GM18517 (cell line): ENCODE data around the gene TAMM41.
"Not testable (repeated sequence)": the region's sequence is repeated elsewhere in the genome, so short reads cannot be mapped to it uniquely, and the experiment has no call there.

Source experiments
- ATAC-seq: cut with Tn5 transposase; IDR thresholded peaks from one replicate; pipeline ENCODE4 v1.9.1; 2021; ENCODE audit warnings: mild to moderate bottlenecking, moderate library complexity; ENCODE audit not compliant: unreplicated experiment

Gene TAMM41, protein sequence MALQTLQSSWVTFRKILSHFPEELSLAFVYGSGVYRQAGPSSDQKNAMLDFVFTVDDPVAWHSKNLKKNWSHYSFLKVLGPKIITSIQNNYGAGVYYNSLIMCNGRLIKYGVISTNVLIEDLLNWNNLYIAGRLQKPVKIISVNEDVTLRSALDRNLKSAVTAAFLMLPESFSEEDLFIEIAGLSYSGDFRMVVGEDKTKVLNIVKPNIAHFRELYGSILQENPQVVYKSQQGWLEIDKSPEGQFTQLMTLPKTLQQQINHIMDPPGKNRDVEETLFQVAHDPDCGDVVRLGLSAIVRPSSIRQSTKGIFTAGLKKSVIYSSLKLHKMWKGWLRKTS

DNA sequence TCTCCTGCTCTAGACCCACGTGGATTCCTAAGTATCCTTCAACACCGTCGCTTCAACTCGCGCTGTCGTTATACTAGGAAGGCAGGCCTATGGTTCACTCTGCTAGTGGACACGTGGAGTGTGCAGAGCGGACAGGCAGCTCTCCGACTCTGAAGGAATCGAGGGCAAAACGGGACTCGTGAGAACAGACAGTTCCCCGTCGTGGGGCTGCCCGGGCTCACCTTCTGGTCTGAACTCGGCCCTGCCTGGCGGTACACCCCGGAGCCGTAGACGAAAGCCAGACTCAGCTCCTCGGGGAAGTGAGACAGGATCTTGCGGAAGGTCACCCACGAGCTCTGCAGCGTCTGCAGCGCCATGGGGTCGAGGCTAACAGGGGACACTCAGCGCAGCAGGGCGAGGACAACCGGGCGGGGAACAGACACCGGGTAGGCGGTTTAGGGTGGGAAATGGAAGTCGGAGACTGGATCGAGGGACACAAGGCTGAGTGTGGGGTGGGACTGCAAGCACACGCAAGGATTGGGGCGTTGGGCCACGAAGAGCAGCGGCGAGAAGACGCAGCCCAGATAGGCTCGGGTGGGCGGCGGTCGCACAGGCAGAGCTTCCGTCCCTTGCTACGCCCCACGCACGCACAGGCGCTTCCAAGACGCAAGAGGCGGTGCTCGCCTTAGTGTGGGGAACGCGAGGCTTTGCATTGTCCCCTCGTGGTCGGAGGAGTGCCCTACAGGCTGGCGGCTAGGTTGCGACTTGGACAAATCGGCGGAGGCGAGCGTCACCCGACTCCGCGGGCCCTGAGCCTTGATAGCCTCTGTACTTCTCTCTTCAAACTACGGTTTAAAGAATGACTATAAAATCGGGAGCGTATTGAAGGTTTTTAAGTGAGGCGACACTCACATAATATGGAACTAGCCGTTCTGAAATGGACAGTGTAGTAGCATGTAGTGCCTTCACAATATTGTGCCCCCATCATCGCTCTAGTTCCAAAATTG lies at the start of gene TAMM41:
Gene TAMM41, minus strand, starts transcription at position 605 of the 986 bp plus-strand sequence. Its CDS starts 249 bp downstream, at position 356.
- ATAC-seq, result peak; percentile 100

- ATAC-seq, result no peak
Measured at GRCh38 chr3:11878837-11879236, 32.2 kb upstream of the TAMM41 start.

DNA sequence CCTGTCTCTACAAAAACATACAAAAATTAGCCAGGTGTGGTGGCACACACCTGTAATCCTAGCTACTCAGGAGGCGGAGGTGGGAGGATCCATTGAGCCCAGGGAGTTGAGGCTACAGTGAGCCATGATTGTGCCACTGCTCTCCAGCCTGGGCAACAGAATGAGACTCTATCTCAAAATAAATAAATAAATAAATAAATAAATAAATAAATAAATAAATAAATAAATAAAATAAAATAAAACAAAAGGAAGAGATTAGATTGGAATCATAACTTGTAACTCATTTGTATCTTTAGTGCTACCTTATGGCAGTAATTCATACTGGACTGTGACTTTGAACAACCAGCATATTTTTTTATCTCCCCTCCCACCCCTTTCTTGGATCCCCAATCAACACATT lies 28.0 kb upstream of the TAMM41 start:
- ATAC-seq, result not testable (repeated sequence)

DNA sequence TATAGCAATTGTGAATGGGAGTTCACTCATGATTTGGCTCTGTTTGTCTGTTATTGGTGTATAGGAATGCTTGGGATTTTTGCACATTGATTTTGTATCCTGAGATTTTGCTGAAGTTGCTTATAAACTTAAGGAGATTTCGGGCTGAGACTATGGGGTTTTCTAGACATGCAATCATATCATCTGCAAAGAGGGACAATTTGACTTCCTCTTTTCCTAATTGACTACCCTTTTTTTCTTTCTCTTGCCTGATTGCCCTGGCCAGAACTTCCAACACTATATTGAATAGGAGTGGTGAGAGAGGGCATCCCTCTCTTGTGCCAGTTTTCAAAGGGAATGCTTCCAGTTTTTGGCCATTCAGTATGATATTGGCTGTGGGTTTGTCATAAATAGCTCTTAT lies 17.1 kb upstream of the TAMM41 start:
- not testable (repeated sequence) for ATAC-seq

- not testable (repeated sequence) for ATAC-seq
Measured at GRCh38 chr3:11862584-11862983, 15.9 kb upstream of the TAMM41 start.

- not testable (repeated sequence) for ATAC-seq
Measured at GRCh38 chr3:11862145-11862544, 15.5 kb upstream of the TAMM41 start.

DNA sequence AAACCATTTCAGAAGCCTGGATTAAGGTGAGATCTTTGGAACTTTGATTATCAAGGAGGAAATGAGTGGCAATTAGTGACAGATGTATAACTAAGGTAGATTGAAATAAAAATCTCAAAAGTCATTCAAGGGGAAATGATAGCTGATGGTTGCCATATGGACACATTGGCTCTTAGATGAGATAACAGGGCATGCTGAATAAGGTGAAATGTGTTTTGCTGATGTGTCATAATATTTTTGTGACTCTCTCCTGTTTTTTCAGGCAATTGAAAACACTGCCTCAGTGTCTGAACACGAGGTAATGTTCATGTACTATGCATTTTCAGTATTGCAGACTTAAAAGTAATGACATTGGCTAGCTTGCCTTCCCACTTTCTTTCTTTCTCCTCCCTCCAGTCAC lies 13.5 kb upstream of the TAMM41 start:
- ATAC-seq, result not testable (repeated sequence)

GRCh38 chr3:11853450-11853849 lies 6.8 kb upstream of the TAMM41 start:
- ATAC-seq, result no peak

- ATAC-seq, result no peak
Measured at GRCh38 chr3:11850003-11850402, 3.3 kb upstream of the TAMM41 start.

DNA sequence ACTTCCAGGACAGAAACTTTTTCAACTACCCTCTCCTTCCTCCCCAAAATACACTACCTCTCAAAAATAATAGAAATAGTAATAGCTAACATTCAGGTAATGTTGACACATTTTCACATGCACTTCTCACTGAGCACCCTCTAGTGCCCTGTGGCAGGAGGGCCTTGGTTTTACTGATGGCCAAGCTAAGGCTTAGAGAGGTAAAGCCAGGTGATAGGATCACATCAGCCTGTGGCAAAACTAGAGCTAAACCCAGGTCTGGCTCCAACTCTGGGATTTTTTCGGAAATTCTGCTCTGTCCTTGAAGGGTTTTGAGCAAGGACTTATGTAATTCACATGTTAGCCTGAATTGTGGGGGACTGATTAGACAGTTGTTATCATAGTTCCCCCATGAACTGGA lies 922 bp upstream of the TAMM41 start:
- no peak for ATAC-seq

GRCh38 chr3:11845651-11846050 lies 1.0 kb downstream of the TAMM41 start:
- ATAC-seq, result no peak

- ATAC-seq, result no peak
Measured at GRCh38 chr3:11844891-11845290, 1.8 kb downstream of the TAMM41 start.

DNA sequence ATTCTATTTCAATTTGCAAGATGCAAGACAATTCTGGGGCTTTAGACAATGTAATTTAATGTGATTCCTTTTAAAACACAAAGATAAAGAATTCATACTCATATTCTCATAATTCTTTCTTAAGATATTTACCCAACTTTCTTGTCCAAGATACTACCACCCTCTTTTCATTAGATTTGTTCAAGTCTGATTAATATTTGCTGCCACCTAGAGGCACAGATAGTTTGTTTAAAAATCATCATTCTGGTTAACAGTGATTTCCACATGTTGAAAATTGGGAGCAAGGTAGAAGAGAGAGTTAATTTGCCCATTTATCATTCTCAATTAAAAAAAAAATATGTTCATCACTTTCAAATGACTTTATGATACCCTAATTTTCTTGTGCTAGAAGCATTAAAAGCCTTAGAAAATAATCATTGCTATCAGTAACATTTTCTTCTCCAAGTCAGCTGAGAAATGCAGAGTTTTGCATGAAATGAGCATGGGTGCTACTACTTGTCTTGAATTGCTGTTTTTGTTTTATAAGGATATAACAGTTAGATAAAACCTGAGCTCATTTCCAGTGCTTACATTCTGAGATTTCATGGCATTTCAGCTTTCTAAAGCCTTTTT lies 11.6 kb downstream of the TAMM41 start:
- no peak for ATAC-seq

GRCh38 chr3:11832981-11833905 lies 13.4 kb downstream of the TAMM41 start:
- ATAC-seq, result no peak

DNA sequence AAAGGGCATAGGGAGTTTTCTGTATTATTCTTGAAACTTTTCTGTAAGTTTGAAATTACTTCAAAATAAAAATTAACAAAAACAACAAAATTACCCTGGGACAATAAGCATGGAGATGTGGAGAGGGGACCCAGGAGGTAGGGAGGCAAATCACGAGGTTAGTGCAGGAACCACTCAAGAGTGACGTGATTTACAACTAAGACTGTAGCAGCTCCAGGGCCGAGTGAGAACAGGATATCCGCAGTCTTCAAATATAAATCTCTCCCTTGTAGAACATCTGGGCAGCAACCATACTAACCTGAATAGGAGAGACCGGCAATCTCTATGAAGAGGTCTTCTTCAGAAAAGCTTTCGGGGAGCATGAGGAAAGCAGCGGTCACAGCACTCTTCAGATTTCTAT lies 17.3 kb downstream of the TAMM41 start:
- ATAC-seq, result no peak

GRCh38 chr3:11826628-11827265 lies 19.9 kb downstream of the TAMM41 start:
- ATAC-seq, result no peak

DNA sequence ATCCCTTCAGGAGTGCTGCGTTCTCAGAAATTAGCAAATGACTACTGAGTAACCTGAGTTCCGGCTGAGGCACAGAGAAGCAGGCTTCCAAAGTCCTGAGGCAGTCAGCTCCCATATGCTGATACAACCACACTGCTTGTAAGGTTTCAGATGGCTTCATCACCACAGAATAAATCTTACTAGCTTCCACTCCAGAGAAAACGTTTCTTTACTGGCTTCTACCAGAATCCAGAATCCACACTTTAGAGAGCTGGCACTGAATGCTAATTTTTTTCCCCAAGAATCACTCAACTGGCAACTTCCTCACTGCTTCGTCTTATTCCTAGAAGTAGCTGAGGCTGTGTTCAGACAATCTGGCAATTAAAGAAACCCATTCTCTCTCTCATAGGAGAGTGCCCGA lies 21.4 kb downstream of the TAMM41 start:
- no peak for ATAC-seq

- ATAC-seq, result no peak
Measured at GRCh38 chr3:11820531-11821041, 26.1 kb downstream of the TAMM41 start.

GRCh38 chr3:11819146-11819689 lies 27.5 kb downstream of the TAMM41 start:
- no peak for ATAC-seq
